ENCODE measurements around the gene LTC4S. TPM values are rescaled to one million over a fixed set of nuclear protein-coding genes. Genes with fewer than 3 reads are reported as not detected.

Gene LTC4S
- total RNA-seq, 1 donor from 2014 or later: 5.5 TPM

- TF ChIP-seq CTCF (IDR thresholded peaks at IDR 0.05; ENCODE audit: unreplicated experiment): no peak
- Mint-ChIP-seq H3K27ac (no peak overlapping the region), H3K27me3 (no peaks in the 10 kb centered on the region), H3K36me3 (ENCODE audit: insufficient read depth) (peaks cover 41% of the 10 kb centered on the region), H3K4me1 (ENCODE audit: low read depth) (no peaks in the 10 kb centered on the region), H3K4me3 (ENCODE audit: low read depth) (no peak overlapping the region), H3K9me3 (ENCODE audit: low read depth) (no peaks in the 10 kb centered on the region)
- no peak for DNase-seq (ENCODE audit: low spot score, unreplicated experiment)
These were observed 43.6 kb downstream of the LTC4S start for GRCh38 chr5:179837076-179838011.

GRCh38 chr5:179839328-179840256, 45.8 kb downstream of the LTC4S start:
- Mint-ChIP-seq H3K36me3 (ENCODE audit: insufficient read depth) (peaks cover 44% of the 10 kb centered on the region), H3K4me3 (ENCODE audit: low read depth) (no peak overlapping the region), H3K4me1 (ENCODE audit: low read depth) (no peaks in the 10 kb centered on the region), H3K27me3 (no peaks in the 10 kb centered on the region), H3K9me3 (ENCODE audit: low read depth) (no peaks in the 10 kb centered on the region), H3K27ac (no peak overlapping the region)
- no peak for TF ChIP-seq CTCF (IDR thresholded peaks at IDR 0.05; ENCODE audit: unreplicated experiment)
- no peak for DNase-seq (ENCODE audit: low spot score, unreplicated experiment)

- TF ChIP-seq CTCF (IDR thresholded peaks at IDR 0.05; ENCODE audit: unreplicated experiment): no peak
- DNase-seq (ENCODE audit: low spot score, unreplicated experiment): no peak
- Mint-ChIP-seq H3K4me1 (ENCODE audit: low read depth) (no peaks in the 10 kb centered on the region), H3K36me3 (ENCODE audit: insufficient read depth) (peaks cover 48% of the 10 kb centered on the region), H3K27ac (peak overlapping the region; percentile 41), H3K9me3 (ENCODE audit: low read depth) (peaks cover 5% of the 10 kb centered on the region), H3K27me3 (no peaks in the 10 kb centered on the region), H3K4me3 (ENCODE audit: low read depth) (no peak overlapping the region)
These were observed 46.5 kb downstream of the LTC4S start for GRCh38 chr5:179840321-179840720.

- Mint-ChIP-seq H3K4me1 (ENCODE audit: low read depth) (no peaks in the 10 kb centered on the region), H3K27me3 (no peaks in the 10 kb centered on the region), H3K36me3 (ENCODE audit: insufficient read depth) (peaks cover 48% of the 10 kb centered on the region), H3K27ac (no peak overlapping the region), H3K9me3 (ENCODE audit: low read depth) (peaks cover 5% of the 10 kb centered on the region), H3K4me3 (ENCODE audit: low read depth) (no peak overlapping the region)
- DNase-seq (ENCODE audit: low spot score, unreplicated experiment): no peak
- no peak for TF ChIP-seq CTCF (IDR thresholded peaks at IDR 0.05; ENCODE audit: unreplicated experiment)
These were observed 47.0 kb downstream of the LTC4S start for GRCh38 chr5:179840766-179841165.

GRCh38 chr5:179841621-179842020, 47.8 kb downstream of the LTC4S start:
- Mint-ChIP-seq H3K4me1 (ENCODE audit: low read depth) (no peaks in the 10 kb centered on the region), H3K4me3 (ENCODE audit: low read depth) (no peak overlapping the region), H3K9me3 (ENCODE audit: low read depth) (peaks cover 9% of the 10 kb centered on the region)

More at GRCh38 chr5:179841621-179842020, 47.8 kb downstream of the LTC4S start:
- H3K36me3 Mint-ChIP-seq (ENCODE audit: insufficient read depth): peaks cover 49% of the 10 kb centered on the region
- DNase-seq (ENCODE audit: low spot score, unreplicated experiment): no peak
- H3K27me3 Mint-ChIP-seq: no peaks in the 10 kb centered on the region
- no peak overlapping the region for H3K27ac Mint-ChIP-seq
- TF ChIP-seq CTCF (IDR thresholded peaks at IDR 0.05; ENCODE audit: unreplicated experiment): no peak

All from progenitor cell of endocrine pancreas (in vitro differentiated cells).